Parathyroid adenoma (tissue), 2 donors: ENCODE results near the gene HIF1A.

Experiments used
- H2AFZ ChIP-seq: fragments of 300-600 bp; sonication (generic); one replicate; pipeline ENCODE4 v1.7.0; 2017; ENCODE audit warnings: antibody characterized with exemption, mild to moderate bottlenecking
- H3K27ac ChIP-seq: fragments of 300-600 bp; sonication (generic); one replicate; pipeline ENCODE4 v1.7.0; 2017
- H3K27me3 ChIP-seq: fragments of 300-600 bp; sonication (generic); one replicate; pipeline ENCODE4 v1.7.0; 2017; ENCODE audit warnings: low read length; ENCODE audit not compliant: control insufficient read depth, insufficient read depth
- H3K36me3 ChIP-seq: fragments of 300-600 bp; sonication (generic); one replicate; pipeline ENCODE4 v1.7.0; 2017; ENCODE audit warnings: low read length; ENCODE audit not compliant: control insufficient read depth, insufficient read depth
- H3K4me1 ChIP-seq: fragments of 300-600 bp; sonication (generic); one replicate; pipeline ENCODE4 v1.7.0; 2017; ENCODE audit warnings: control low read depth
- H3K4me2 ChIP-seq: fragments of 300-600 bp; sonication (generic); one replicate; pipeline ENCODE4 v1.7.0; 2017; ENCODE audit warnings: low read length
- H3K4me3 ChIP-seq: fragments of 300-600 bp; sonication (generic); one replicate; pipeline ENCODE4 v1.7.0; 2017; ENCODE audit warnings: low read depth, low read length
- H3K79me2 ChIP-seq: fragments of 300-600 bp; sonication (generic); one replicate; pipeline ENCODE4 v1.7.0; 2017; ENCODE audit warnings: control low read depth
- H3K9ac ChIP-seq: fragments of 300-600 bp; sonication (generic); one replicate; pipeline ENCODE4 v1.7.0; 2017; ENCODE audit warnings: mild to moderate bottlenecking
- H3K9me3 ChIP-seq: fragments of 300-600 bp; sonication (generic); one replicate; pipeline ENCODE4 v1.7.0; 2017; ENCODE audit warnings: low read length; ENCODE audit not compliant: control insufficient read depth
- CTCF ChIP-seq: fragments of 300-600 bp; sonication (generic); IDR thresholded peaks from one replicate; pipeline ENCODE4 v1.7.0; 2017; ENCODE audit warnings: antibody characterized with exemption, mild to moderate bottlenecking
- donor health status: primary hyperparathyroidism.

HIF1A gene

GRCh38 chr14:61662437-61663311 lies 32.6 kb upstream of the HIF1A start:
- Histone ChIP-seq H3K27ac (no peak overlapping the region), H3K4me3 (no peak overlapping the region)

GRCh38 chr14:61663312-61663979 lies 31.9 kb upstream of the HIF1A start:
- no peak overlapping the region for H3K9ac ChIP-seq
- H3K79me2 ChIP-seq = no peaks in the 10 kb centered on the region
- no peak overlapping the region for H2AFZ ChIP-seq
- TF ChIP-seq CTCF = no peak
- no peaks in the 10 kb centered on the region for H3K4me1 ChIP-seq
- H3K36me3 ChIP-seq = no peaks in the 10 kb centered on the region
- H3K4me3 ChIP-seq = no peak overlapping the region
- no peaks in the 10 kb centered on the region for H3K9me3 ChIP-seq
- H3K27ac ChIP-seq = no peak overlapping the region
- H3K4me2 ChIP-seq = no peak overlapping the region
- no peaks in the 10 kb centered on the region for H3K27me3 ChIP-seq

More at GRCh38 chr14:61662437-61663311, 32.6 kb upstream of the HIF1A start:
- Histone ChIP-seq H3K4me1 (no peaks in the 10 kb centered on the region), H3K36me3 (no peaks in the 10 kb centered on the region), H3K9ac (no peak overlapping the region), H3K9me3 (no peaks in the 10 kb centered on the region), H3K27me3 (no peaks in the 10 kb centered on the region), H3K79me2 (no peaks in the 10 kb centered on the region), H3K4me2 (peak overlapping the region; percentile 15), H2AFZ (no peak overlapping the region)
- TF ChIP-seq CTCF = no peak

GRCh38 chr14:61668282-61668681 lies 27.0 kb upstream of the HIF1A start:
- H3K36me3 ChIP-seq = no peaks in the 10 kb centered on the region
- no peak for TF ChIP-seq CTCF
- H3K27ac ChIP-seq = no peak overlapping the region
- no peak overlapping the region for H3K9ac ChIP-seq
- no peaks in the 10 kb centered on the region for H3K79me2 ChIP-seq
- no peak overlapping the region for H2AFZ ChIP-seq
- no peak overlapping the region for H3K4me2 ChIP-seq
- no peak overlapping the region for H3K4me3 ChIP-seq
- H3K27me3 ChIP-seq = no peaks in the 10 kb centered on the region
- no peaks in the 10 kb centered on the region for H3K4me1 ChIP-seq
- no peaks in the 10 kb centered on the region for H3K9me3 ChIP-seq

GRCh38 chr14:61670576-61670975 lies 24.7 kb upstream of the HIF1A start:
- no peaks in the 10 kb centered on the region for H3K9me3 ChIP-seq
- no peaks in the 10 kb centered on the region for H3K27me3 ChIP-seq
- no peaks in the 10 kb centered on the region for H3K36me3 ChIP-seq
- no peak overlapping the region for H3K4me3 ChIP-seq
- H3K4me2 ChIP-seq = no peak overlapping the region
- H3K79me2 ChIP-seq = no peaks in the 10 kb centered on the region
- no peak overlapping the region for H3K9ac ChIP-seq
- no peaks in the 10 kb centered on the region for H3K4me1 ChIP-seq
- H2AFZ ChIP-seq = no peak overlapping the region
- TF ChIP-seq CTCF = no peak
- no peak overlapping the region for H3K27ac ChIP-seq
